Hepatocyte (in vitro differentiated cells): ENCODE measurements around the gene PPDPF. TPM values are rescaled to one million over a fixed set of nuclear protein-coding genes. Genes with fewer than 3 reads are reported as not detected.

Experiments used
- DNase-seq: peaks from one replicate; pipeline ENCODE4 v3.0.0-alpha.2; 2016; ENCODE audit warnings: low spot score
- H2AFZ ChIP-seq: fragments of 200-600 bp; sonication (generic); 2 replicates; pipeline ENCODE4 v1.6.0; 2016; ENCODE audit warnings: antibody characterized with exemption, mild to moderate bottlenecking
- H3K27ac ChIP-seq: fragments of 200-600 bp; sonication (generic); 2 replicates; pipeline ENCODE4 v1.5.1; 2016; ENCODE audit warnings: mild to moderate bottlenecking
- H3K27me3 ChIP-seq: fragments of 200-600 bp; sonication (generic); 2 replicates; pipeline ENCODE4 v1.6.1; 2016
- H3K36me3 ChIP-seq: fragments of 200-600 bp; sonication (generic); replicated peaks from 2 replicates; pipeline ENCODE4 v1.5.1; 2016; ENCODE audit warnings: low read depth; ENCODE audit not compliant: insufficient read depth
- H3K4me1 ChIP-seq: fragments of 200-600 bp; sonication (generic); 2 replicates; pipeline ENCODE4 v1.5.1; 2016; ENCODE audit warnings: mild to moderate bottlenecking, moderate library complexity; ENCODE audit not compliant: insufficient read depth
- H3K4me2 ChIP-seq: fragments of 200-600 bp; sonication (generic); 2 replicates; pipeline ENCODE4 v1.6.0; 2016
- H3K4me3 ChIP-seq: fragments of 200-600 bp; sonication (generic); 2 replicates; pipeline ENCODE4 v1.5.1; 2016; ENCODE audit warnings: mild to moderate bottlenecking
- H3K79me2 ChIP-seq: fragments of 200-600 bp; sonication (generic); 2 replicates; pipeline ENCODE4 v1.6.0; 2017; ENCODE audit warnings: mild to moderate bottlenecking
- H3K9me2 ChIP-seq: fragments of 200-600 bp; sonication (generic); replicated peaks from 2 replicates; pipeline ENCODE4 v1.6.0; 2017; ENCODE audit warnings: mild to moderate bottlenecking; ENCODE audit not compliant: insufficient read depth
- H3K9me3 ChIP-seq: fragments of 200-600 bp; sonication (generic); 2 replicates; pipeline ENCODE4 v1.5.1; 2016; ENCODE audit warnings: low read depth, mild to moderate bottlenecking
- H4K20me1 ChIP-seq: fragments of 200-600 bp; sonication (generic); 2 replicates; pipeline ENCODE4 v1.6.0; 2016; ENCODE audit warnings: mild to moderate bottlenecking; ENCODE audit not compliant: insufficient read depth, poor library complexity, severe bottlenecking
- EZH2 ChIP-seq: fragments of 200-600 bp; sonication (generic); IDR thresholded peaks from 2 replicates; pipeline ENCODE4 v1.6.1; 2016; ENCODE audit warnings: antibody characterized with exemption, mild to moderate bottlenecking, borderline replicate concordance
- EZH2phosphoT487 ChIP-seq: fragments of 200-600 bp; sonication (generic); IDR thresholded peaks from one replicate; pipeline ENCODE4 v1.6.1; 2018; ENCODE audit warnings: antibody characterized with exemption, mild to moderate bottlenecking, low read depth, moderate library complexity; ENCODE audit not compliant: unreplicated experiment, severe bottlenecking
- WGBS: methylation state at CpG from one replicate; pipeline ENCODE4 v1.1.6; 2016; ENCODE audit warnings: low lambda C conversion rate; ENCODE audit errors: missing lambda C conversion rate; 5-methylcytosine and 5-hydroxymethylcytosine counted together
- polyA plus RNA-seq: library from polyadenylated mRNA; unstranded; fragments of >200 nt; fragmentation: Nextera tagmentation; extraction: Ambion mirVana; gene quantifications from 2 replicates; pipeline ENCODE4 v1.2.1, GENCODE V29; 2016
- total RNA-seq: library from RNA; depleted of rRNA; stranded (reverse); fragments of >200 nt; gene quantifications from 2 replicates; pipeline ENCODE4 v1.2.3, GENCODE V29; 2014
- TF ChIP-seq, protein P1 (sequence below): fragments of 200-600 bp; sonication (generic); IDR thresholded peaks from 2 replicates; pipeline ENCODE4 v1.5.1; 2016; ENCODE audit warnings: antibody characterized with exemption, mild to moderate bottlenecking; ENCODE audit not compliant: poor library complexity

PPDPF gene
- total and polyA plus RNA-seq, 2 experiments from 2014 or later, result 55.1 to 333 TPM

DNA sequence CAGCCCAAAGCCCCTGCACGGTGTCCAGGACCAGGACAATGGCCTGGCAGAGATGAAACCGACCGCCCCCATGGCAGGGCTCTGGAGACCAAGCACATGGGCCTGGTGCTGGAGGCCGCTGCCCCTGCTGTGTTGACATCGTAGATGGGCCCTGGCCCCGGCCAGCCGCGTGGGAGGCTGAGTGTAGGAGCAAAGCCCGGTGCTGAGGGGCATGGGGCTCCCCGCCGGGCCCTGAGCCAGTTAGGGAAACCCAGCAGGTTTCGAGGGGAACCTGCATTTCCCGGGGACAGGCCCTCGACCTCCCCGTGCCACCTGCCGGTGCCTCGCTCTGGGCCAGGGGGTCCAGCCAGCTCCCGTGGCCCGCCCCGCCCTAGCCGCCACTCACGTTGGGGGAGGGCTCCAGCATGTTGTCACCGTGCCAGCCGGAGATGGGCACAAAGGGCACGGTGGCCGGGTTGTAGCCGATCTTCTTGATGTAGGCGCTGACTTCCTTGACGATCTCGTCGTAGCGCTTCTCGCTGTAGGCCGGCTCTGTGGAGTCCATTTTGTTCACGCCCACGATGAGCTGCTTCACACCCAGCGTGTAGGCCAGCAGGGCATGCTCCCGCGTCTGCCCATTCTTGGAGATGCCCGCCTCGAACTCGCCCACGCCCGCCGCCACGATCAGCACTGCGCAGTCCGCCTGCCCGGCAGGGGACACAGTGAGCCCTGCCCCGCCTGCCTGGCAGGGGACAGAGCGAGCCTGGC, 26.0 kb upstream of the PPDPF start:
- no peak overlapping the region for H3K4me2 ChIP-seq
- no peaks in the 10 kb centered on the region for H3K36me3 ChIP-seq
- H2AFZ ChIP-seq, result no peak overlapping the region
- H4K20me1 ChIP-seq, result no peaks in the 10 kb centered on the region
- 94% methylated on average over 48 of the region's 51 CpGs for WGBS
- no peaks in the 10 kb centered on the region for H3K9me2 ChIP-seq
- TF ChIP-seq, protein P1, sequence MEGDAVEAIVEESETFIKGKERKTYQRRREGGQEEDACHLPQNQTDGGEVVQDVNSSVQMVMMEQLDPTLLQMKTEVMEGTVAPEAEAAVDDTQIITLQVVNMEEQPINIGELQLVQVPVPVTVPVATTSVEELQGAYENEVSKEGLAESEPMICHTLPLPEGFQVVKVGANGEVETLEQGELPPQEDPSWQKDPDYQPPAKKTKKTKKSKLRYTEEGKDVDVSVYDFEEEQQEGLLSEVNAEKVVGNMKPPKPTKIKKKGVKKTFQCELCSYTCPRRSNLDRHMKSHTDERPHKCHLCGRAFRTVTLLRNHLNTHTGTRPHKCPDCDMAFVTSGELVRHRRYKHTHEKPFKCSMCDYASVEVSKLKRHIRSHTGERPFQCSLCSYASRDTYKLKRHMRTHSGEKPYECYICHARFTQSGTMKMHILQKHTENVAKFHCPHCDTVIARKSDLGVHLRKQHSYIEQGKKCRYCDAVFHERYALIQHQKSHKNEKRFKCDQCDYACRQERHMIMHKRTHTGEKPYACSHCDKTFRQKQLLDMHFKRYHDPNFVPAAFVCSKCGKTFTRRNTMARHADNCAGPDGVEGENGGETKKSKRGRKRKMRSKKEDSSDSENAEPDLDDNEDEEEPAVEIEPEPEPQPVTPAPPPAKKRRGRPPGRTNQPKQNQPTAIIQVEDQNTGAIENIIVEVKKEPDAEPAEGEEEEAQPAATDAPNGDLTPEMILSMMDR, result no peak
- no peak for TF ChIP-seq EZH2phosphoT487
- TF ChIP-seq EZH2, result no peak
- H3K4me1 ChIP-seq, result peaks cover 8% of the 10 kb centered on the region
- H3K4me3 ChIP-seq, result no peak overlapping the region
- no peak for DNase-seq
- H3K27me3 ChIP-seq, result peaks cover 17% of the 10 kb centered on the region
- H3K27ac ChIP-seq, result no peak overlapping the region
- H3K79me2 ChIP-seq, result no peaks in the 10 kb centered on the region
- H3K9me3 ChIP-seq, result no peaks in the 10 kb centered on the region

DNA sequence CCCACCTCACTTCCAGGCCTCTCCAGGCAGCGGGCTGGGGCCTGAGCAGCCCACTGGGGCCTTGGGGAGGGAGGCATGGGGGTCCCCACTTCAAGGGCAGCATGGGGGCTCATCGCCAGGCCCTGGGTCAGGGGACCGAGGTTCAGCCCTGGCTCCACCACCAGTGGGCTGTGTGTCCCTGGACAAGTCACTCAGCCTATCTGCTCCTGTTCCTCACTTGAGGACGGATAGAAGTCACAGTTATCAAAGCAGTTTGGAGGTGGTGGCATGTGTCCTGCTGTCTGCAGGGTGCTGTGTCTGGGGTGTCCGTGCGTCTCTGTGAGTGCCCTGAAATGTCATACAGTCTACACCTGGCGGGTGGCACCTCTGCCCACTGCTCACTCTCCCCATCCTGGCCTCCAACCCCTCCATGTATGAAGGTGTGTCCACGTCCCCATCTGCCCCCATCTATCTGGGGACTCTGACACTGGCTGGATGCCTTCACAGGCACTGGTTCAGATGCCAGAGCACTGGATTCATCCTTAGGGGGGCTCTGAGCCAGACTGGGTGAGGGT, 25.3 kb upstream of the PPDPF start:
- no peaks in the 10 kb centered on the region for H4K20me1 ChIP-seq
- DNase-seq, result no peak
- H2AFZ ChIP-seq, result no peak overlapping the region
- no peak overlapping the region for H3K4me3 ChIP-seq
- no peaks in the 10 kb centered on the region for H3K9me3 ChIP-seq
- peaks cover 24% of the 10 kb centered on the region for H3K27me3 ChIP-seq
- H3K36me3 ChIP-seq, result no peaks in the 10 kb centered on the region
- H3K27ac ChIP-seq, result no peak overlapping the region
- TF ChIP-seq EZH2, result no peak
- TF ChIP-seq, protein P1, result no peak
- no peak for TF ChIP-seq EZH2phosphoT487
- WGBS, result 83% methylated on average over 8 of the region's 8 CpGs
- peaks cover 8% of the 10 kb centered on the region for H3K4me1 ChIP-seq
- H3K4me2 ChIP-seq, result no peak overlapping the region
- no peaks in the 10 kb centered on the region for H3K79me2 ChIP-seq
- no peaks in the 10 kb centered on the region for H3K9me2 ChIP-seq

DNA sequence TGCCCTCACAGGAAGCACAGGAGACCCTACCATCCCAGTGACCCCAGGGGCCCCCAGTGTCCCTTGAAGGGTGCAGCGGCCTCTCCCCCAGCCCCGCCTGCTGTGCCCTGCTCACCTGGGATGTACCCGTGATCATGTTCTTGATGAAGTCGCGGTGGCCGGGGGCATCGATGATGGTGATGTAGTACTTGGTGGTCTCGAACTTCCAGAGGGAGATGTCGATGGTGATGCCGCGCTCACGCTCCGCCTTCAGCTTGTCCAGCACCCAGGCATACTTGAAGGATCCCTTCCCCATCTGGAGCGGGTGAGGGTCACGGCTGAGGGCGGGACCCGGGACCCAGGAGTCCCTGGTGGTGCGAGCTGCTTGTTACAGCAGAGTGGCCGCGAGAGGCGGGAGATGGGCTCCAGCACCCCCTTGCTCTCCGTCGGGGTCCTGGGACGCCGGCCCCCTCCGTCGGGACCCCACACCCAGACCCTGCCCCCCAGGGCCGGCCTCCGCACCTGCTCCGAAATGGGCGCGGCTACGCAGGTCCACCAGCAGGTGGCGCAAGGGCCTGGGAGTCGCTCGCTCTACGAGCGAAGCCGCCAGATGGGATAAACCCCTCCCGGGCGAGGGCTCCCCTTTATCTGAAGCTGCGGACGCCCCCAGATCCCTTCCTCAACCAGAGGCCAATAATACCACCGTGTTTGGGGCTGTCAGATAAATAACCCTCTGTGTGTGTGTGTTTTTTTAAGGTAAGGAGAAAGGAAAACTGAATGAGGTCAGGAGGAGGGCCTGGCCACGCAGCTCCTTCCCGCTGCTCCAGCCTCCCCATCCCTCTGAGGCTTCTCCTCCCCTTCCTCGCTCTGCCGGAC, 24.6 kb upstream of the PPDPF start:
- TF ChIP-seq EZH2, result no peak
- TF ChIP-seq, protein P1, result peak; percentile 92
- Histone ChIP-seq H3K4me2 (peak overlapping the region; percentile 77), H2AFZ (no peak overlapping the region)

More for the DNA sequence above, 24.6 kb upstream of the PPDPF start:
- H3K27ac ChIP-seq, result no peak overlapping the region
- no peaks in the 10 kb centered on the region for H3K9me3 ChIP-seq
- no peaks in the 10 kb centered on the region for H3K36me3 ChIP-seq
- H3K9me2 ChIP-seq, result no peaks in the 10 kb centered on the region
- no peak overlapping the region for H3K4me3 ChIP-seq
- peak; percentile 84 for DNase-seq
- no peaks in the 10 kb centered on the region for H4K20me1 ChIP-seq
- H3K27me3 ChIP-seq, result peaks cover 24% of the 10 kb centered on the region
- H3K79me2 ChIP-seq, result no peaks in the 10 kb centered on the region
- WGBS, result 39% methylated on average over 47 of the region's 48 CpGs
- H3K4me1 ChIP-seq, result peaks cover 8% of the 10 kb centered on the region
